Inferior parietal cortex (tissue), 1 donor: Measurements from ENCODE around the gene GAGE13.
"Not testable (repeated sequence)": the region's sequence is repeated elsewhere in the genome, so short reads cannot be mapped to it uniquely, and the experiment has no call there.

ENCODE experiments used
- DNase-seq: peaks from one replicate; pipeline ENCODE4 v3.0.0-alpha.2; 2016; ENCODE audit errors: extremely low spot score

GAGE13 gene, protein sequence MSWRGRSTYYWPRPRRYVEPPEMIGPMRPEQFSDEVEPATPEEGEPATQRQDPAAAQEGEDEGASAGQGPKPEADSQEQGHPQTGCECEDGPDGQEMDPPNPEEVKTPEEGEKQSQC

GRCh38 chrX:49331282-49331681 is at the start of gene GAGE13:
Gene GAGE13 (plus strand): TSS chrX:49331582. CDS start chrX:49332738, 1,156 bp downstream.
- not testable (repeated sequence) for DNase-seq

DNA sequence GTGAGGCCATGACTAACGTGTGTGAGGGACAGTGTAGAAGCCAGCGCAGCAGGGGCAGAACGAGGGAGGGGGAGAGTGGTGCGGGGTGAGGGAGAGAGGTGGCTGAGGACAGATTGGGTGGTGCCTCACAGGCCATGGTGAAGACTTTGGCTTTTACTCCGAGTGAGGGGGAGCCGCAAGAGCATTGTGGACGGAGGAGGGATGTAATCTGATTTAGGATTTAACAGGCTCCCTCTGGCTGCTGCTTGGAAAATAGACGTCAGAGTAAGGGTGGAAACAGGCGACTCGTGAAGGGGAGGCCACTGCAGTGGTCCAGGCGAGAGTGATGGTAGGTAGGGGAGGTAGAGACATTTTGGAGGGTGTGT is 48.8 kb upstream of the GAGE13 start:
- DNase-seq, result peak; percentile 19

GRCh38 chrX:49284212-49284611 is 47.2 kb upstream of the GAGE13 start:
- no peak for DNase-seq

DNA sequence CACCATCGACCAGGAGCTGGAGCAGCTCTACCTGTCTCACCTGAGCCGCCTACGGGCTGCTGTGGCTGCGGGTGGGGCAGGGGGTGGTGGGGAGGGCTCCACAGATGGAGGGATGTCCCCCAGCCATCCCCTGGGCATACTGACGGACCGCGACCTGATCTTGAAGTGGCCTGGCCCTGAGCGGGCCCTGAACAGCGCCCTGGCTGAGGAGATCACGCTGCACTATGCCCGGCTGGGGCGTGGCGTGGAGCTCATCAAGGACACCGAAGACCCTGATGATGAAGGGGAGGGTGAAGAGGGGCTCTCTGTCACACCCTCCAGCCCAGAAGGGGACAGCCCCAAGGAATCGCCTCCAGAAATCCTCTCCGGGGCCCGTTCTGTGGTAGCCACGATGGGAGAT is 45.2 kb upstream of the GAGE13 start:
- DNase-seq, result no peak

DNA sequence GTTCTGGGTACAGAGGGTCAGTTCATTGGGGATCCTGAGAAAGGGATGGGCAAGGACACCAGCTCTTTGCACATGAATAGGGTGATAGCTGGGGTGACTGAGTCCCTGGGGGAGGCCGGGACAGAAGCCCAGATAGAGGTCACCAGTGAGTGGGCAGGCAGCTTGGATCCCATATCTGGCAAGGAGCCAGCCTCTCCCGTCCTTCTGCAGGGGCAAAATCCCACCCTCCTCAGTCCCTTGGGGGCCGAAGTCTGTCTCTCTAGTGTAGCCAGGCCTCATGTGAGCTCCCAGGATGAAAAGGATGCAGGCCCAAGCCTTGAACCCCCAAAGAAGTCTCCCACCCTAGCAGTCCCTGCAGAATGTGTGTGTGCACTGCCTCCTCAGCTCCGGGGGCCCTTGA is 44.8 kb upstream of the GAGE13 start:
- no peak for DNase-seq

- no peak for DNase-seq
Measured at GRCh38 chrX:49287665-49288064, 43.7 kb upstream of the GAGE13 start.

DNA sequence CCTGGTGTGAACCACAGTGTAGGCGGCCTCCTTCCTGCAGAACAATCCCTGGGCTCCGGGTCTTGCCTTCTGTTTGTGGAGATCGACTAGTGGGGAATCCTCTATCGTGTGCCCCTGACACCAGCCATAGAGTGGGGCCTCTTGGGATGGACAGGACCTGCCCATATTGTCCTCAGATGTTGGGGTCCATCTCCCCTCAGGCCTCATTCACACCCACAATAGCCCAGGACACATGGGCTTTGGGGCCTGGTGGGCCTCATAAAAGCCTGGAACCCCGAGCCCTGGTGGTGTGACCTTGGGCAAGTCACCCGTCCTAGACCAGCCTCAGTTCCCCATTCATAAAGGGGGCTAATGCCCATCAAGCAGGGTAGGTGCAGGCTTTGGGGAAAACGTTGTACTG is 41.2 kb upstream of the GAGE13 start:
- DNase-seq, result no peak

- peak; percentile 65 for DNase-seq
Measured at GRCh38 chrX:49291615-49292337, 39.6 kb upstream of the GAGE13 start.

GRCh38 chrX:49292400-49293362 is 38.7 kb upstream of the GAGE13 start:
- DNase-seq, result no peak

- not testable (repeated sequence) for DNase-seq
Measured at GRCh38 chrX:49299293-49299692, 32.1 kb upstream of the GAGE13 start.

- no peak for DNase-seq
Measured at GRCh38 chrX:49300703-49301102, 30.7 kb upstream of the GAGE13 start.

- no peak for DNase-seq
Measured at GRCh38 chrX:49303346-49303745, 28.0 kb upstream of the GAGE13 start, which contains the start of gene GAGE10. Gene GAGE10 (plus strand): TSS chrX:49303646. CDS start chrX:49304860, 1,214 bp downstream.

DNA sequence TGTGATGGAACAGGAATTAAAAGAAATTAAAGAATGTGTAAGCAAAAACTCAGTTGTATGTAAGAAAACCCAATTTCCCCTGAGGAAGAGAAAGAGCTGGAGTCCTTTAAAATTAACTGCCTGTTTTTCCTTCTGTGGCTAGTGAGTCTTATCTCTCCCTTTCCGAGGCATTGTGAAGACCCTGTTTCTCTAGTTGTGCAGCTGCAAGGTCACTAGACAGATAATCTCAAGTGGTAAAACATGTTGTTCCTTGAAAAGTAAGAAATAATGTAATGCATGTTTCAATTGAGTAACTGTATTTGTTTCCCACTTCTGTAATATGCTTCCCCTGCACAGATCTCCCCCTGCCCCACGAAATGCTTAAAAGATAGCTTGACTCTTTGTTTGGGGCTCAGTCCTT is 23.6 kb upstream of the GAGE13 start:
- DNase-seq, result not testable (repeated sequence)

GRCh38 chrX:49308604-49309269 is 22.6 kb upstream of the GAGE13 start:
- DNase-seq, result no peak

GRCh38 chrX:49309401-49309981 is 21.9 kb upstream of the GAGE13 start:
- DNase-seq, result no peak

DNA sequence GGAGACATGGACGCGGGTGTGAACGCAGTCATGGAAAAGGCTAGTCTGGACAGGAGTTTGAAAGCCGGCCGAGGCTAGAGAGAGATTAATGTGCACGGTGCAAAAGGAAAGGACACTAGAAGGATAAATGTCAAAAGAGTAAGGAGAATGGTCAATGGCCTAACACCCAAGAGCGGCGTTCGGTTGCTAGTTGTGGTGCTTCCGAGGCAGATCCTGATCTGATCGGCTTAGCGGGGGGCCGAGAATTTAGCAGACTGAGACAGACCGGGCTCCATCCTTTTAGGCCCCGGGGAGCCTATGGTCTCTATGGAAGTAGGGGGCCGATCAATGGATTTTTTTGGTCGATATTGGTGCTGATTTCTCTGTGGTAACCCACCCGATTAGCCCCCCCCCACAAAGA is 21.0 kb upstream of the GAGE13 start:
- DNase-seq, result no peak

DNA sequence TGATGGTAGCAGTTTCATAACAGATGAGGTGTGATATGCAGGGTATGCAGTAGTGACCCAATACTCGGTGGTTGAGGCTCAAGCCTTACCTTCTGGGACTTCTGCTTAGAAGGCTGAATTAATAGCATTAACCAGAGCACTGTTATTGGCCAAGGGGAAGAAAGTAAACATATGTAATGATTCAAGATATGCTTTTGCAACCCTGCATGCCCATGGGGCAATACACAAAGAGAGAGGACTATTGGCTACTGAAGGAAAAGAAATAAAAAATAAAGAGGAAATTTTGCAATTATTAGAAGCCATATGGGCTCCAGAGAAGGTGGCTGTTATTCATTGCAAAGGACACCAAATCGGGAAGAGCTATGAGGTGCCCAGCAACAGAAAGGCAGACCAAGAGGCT is 19.2 kb upstream of the GAGE13 start:
- DNase-seq, result no peak

- DNase-seq, result no peak
Measured at GRCh38 chrX:49316085-49316484, 15.3 kb upstream of the GAGE13 start.

DNA sequence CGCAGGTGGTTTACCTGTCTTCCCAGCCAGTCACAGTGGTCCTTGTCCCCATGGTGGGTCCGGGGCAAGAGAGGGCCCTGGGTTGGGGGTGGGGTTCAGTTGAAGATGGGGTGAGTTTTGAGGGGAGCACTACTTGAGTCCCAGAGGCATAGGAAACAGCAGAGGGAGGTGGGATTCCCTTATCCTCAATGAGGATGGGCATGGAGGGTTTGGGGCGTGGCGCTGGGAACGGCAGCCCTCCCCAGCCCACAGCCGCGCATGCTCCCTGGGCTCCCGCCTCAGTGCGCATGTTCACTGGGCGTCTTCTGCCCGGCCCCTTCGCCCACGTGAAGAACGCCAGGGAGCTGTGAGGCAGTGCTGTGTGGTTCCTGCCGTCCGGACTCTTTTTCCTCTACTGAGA is 9.6 kb upstream of the GAGE13 start, which contains the start of gene GAGE12J:
GAGE12J (plus strand) TSS at position 301 of the 400 bp plus-strand sequence. CDS start 1,157 bp downstream, outside the sequence.
- DNase-seq, result not testable (repeated sequence)

DNA sequence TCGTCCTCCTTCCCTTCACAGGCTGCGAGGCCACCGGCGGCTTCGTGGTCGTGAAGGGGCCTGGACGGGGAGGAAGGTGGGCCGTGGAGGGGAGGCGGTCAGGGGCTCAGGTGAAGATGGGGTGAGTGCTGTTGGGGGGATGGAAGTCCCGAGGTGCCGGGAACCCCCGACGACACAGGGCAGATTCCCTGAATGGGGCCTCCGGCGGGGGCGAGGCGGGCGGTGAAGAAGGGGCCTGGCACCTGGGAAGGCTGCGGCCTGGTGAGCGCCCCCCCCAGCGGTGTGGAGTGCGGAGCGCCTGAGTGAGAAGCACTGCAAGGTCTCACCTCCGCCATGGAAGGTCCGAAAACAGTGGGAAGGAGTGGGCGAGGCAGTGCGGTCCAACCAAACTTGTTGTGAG is 9.1 kb upstream of the GAGE13 start:
- not testable (repeated sequence) for DNase-seq

GRCh38 chrX:49323735-49324134 is 7.6 kb upstream of the GAGE13 start:
- not testable (repeated sequence) for DNase-seq
